ENCODE data around the gene MSGN1.
"Not testable (repeated sequence)": the region's sequence is repeated elsewhere in the genome, so short reads cannot be mapped to it uniquely, and the experiment has no call there.

Gene MSGN1

DNA sequence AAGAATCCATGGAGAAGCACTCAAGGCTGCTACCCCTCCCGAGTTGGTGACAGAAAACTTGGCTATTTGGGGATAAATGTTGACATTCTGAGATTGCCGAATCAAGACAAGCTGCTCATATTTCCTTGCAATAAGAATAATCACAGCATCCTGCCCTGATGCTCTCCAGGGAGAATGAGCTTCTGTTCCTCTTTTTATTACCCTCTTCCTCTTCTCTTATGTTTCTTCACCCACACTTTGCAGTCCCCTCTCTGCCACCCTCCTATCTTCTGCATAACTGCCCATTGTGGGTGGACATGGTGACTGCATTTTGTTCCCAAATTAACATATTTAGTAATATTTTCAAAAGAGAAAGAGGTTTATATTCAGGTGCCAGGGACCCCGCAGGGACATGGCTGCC lies 11.9 kb upstream of the MSGN1 start:
- DNase-seq (ENCODE audit: insufficient read length, low spot score) (no peak), FAIRE-seq (no peak)

DNA sequence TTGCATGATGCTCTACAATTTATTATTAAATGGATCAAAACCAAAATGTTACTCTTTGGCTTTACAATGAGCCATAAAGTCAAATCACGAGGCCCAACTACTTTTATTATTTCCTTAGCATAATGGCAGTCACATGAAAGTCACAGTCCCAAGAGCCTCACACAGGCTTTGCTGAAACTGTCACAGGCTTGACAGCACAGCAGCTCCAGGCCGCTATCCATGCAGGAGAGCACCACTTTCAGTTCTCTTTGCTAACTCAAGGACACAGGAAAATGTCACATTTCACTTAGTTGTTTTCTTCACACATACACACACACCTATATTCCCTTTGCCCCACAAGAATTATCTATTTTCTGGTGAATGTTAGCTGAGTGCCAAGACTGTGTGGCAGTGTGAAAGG lies 11.1 kb upstream of the MSGN1 start:
- FAIRE-seq: no peak
- no peak for DNase-seq (ENCODE audit: insufficient read length, low spot score)

GRCh38 chr2:17805717-17806363 lies 10.4 kb upstream of the MSGN1 start:
- DNase-seq (ENCODE audit: insufficient read length, low spot score) (no peak), FAIRE-seq (no peak)

DNA sequence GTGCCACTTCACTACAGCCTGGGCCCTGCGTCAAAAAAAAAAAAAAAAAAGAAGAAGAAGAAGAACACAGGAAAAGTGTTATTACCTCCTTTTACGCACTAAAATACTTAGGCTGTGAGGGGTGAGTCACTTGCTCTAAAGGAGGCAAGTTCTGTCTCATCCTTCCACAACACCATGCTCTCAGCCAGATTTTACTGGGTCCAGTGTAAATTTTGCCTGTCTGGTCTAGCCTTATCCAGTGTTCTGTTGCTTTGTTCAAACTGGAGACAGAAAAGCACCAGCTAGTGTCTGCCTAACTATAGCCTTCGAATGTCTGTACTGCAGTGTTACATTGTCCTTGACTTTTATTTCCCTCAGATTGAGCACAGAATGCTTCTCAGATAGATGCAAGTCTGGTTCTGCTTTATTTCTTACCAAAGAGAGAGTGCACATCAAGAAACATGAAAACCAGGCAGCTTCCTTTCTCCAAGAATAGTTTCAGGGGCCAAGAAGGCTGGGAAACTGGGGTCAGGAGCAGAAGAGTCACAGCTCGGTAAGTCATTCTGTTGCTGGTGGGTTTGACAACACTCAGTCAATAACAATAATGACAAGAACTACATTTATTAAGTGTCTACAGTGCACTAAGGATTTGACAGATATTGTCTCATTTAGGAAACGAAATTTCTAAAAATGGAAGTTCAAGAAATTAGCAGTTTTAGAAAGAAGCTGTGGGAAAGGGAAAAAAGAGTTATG lies 3.1 kb upstream of the MSGN1 start:
- DNase-seq (ENCODE audit: insufficient read length, low spot score) (no peak), FAIRE-seq (no peak)

- DNase-seq (ENCODE audit: insufficient read length, low spot score) (no peak), FAIRE-seq (no peak)
Observed at GRCh38 chr2:17813742-17814473, 2.4 kb upstream of the MSGN1 start.

- DNase-seq (ENCODE audit: insufficient read length, low spot score) (no peak), FAIRE-seq (no peak)
Observed at GRCh38 chr2:17814601-17815000, 1.7 kb upstream of the MSGN1 start.

DNA sequence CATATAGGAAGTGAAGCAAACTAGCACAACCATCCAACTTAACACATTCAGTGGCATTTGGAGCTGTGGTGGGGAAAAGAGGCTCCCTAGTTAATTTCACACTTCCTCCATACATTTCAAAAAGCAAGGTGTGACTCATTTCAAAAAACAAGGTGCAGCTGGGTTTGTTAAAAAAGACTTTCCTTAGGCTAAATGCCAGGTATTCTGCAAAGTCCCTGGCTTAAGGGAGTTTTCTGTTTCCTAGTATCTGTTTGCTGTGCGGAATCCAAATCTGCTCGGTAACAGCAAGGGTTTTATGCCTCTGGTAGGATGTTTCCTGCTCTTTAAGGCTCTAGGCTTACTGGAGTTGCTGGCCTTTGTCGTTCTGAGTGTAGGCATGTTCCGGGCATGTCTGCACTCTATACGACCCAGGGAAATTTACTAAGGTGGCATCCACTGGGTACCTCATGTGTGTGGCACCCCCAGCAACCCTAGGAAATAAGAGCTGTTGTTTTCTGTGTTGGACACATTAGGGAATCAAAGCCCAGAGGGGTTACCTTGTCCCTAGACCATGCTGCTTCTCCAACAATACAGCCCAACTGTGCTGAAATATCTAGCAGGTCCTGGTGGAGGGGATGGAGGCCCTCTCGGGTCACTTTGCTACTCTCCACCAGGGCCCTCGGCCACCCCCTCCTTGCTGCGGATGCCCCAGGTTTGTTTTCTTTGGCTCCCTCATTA lies 634 bp upstream of the MSGN1 start:
- DNase-seq (ENCODE audit: insufficient read length, low spot score) (no peak), FAIRE-seq (no peak)

DNA sequence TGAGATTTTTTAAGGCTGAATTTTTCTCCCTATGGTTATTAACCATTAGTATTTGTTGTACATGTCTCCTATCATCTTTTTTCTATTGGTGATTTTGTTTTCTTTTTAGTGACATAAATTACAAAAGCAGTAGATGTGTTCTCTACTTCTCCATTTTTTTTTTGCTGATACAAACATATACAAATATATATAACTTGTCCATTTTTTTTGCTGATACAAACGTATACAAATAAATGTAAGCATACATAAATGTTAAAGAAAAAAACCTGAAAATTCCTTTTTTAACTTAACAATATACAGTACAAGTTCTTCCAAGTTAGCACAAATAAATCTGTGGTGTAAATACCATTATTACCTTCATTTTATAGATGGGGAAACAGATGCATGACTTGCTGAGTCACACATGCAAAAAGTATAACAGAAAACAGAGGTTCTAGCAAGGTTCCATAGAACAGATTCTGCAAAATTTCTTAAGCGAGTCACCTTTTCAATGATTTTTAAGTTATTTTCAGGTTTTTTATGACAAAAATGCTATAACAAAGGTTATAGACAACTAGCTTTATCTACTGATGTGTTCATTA lies 2.1 kb downstream of the MSGN1 start:
- no peak for DNase-seq (ENCODE audit: insufficient read length, low spot score)

GRCh38 chr2:17821080-17821479 lies 4.8 kb downstream of the MSGN1 start:
- FAIRE-seq: no peak

More for the DNA sequence above, 2.1 kb downstream of the MSGN1 start:
- no peak for FAIRE-seq

DNA sequence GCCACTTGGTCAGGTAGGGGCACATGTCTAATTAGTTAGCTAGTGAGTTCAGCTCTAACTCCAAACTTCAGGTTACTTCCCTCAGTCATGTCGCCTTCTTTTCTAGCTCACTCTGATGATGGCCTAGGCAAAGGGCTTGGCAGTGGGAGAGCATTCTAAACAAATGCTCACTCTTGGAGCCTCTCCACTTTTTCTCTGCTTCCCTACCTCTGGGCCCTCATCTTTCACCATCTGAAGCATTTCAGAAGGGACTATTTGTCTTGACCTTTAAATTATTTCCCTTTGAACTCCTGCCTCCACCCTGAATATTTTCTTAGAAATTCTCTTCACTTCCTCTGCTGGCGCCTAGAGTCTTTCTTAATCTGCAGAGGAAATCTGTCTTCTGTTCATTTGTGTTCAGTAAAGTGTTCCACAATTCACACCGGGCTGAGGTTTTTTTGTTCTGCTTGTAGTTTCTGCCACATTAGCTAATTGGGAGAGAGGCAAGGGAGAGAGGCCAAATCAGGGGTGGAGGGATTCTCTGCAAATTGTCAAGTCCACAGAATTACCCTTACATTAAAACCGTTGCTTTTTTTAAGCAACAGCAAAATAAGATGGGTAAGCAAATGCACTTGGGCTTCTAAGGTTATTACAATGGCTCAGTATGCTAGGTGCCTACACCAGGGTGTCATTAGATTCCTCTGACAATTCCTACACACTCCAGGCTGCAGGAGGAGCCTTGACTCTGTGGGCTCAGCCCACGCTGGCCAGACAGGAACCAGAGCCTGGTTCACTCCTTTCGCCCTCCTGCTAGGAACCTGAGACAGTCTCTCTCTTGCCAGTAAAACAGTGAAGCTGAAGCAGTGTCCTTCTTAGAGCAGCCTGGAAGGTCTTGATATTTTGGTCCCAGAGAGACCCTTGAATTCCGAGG lies 5.5 kb downstream of the MSGN1 start:
- no peak for FAIRE-seq
- no peak for DNase-seq (ENCODE audit: insufficient read length, low spot score)

More at GRCh38 chr2:17821080-17821479, 4.8 kb downstream of the MSGN1 start:
- no peak for DNase-seq (ENCODE audit: insufficient read length, low spot score)

DNA sequence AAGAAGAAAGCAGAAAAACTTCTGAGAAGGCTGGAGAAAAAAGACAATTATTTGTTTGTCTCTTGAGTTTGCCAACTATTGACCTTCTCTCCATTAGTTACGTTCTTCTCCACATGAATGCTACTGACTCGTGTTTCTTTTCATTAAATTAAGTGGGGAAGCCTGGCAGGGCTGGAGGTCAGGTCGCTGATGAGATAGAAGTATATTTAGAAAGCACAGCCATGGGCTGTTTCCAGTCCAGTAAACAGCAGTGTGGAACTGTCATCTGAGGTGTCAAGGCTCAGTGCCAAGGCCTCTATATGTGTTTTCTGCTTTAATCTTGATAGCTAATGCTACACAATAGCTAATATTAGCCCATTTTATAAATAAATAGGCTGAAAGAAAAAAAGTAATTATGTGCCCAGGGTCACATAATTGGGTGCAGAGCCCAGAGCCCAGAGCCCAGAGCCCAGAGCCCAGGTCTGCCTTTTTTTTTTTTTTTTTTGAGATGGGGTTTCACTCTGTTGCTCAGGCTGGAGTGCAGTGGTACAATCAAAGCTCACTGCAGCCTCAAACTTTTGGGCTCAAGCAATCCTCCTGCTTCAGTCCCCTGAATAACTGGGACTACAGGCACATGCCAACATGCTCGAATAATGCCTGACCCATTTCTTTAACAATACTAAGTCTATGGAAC lies 6.3 kb downstream of the MSGN1 start:
- no peak for FAIRE-seq

GRCh38 chr2:17823646-17824045 lies 7.4 kb downstream of the MSGN1 start:
- FAIRE-seq; DNase-seq (ENCODE audit: insufficient read length, low spot score): not testable (repeated sequence)

More for the DNA sequence above, 6.3 kb downstream of the MSGN1 start:
- DNase-seq (ENCODE audit: insufficient read length, low spot score): no peak

DNA sequence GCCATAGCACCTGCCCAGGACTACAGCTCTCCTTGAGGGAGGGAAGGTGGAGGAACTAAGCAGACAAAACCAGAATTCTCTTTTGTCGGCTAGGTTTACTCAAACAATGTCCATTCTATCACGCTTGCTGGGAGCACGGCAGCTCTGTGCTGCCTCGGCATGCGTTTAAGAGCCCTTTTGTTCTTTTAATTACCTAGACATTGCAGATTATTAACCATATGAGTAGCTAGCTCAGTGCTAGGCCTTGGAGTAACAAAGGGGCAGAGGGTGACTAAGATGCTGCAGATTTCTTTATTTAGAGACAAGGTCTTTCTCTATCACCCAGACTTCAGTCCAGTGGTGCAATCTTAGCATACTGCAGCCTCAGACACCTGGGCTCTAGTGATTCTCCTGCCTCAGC lies 11.1 kb downstream of the MSGN1 start:
- no peak for FAIRE-seq
- DNase-seq (ENCODE audit: insufficient read length, low spot score): no peak

GRCh38 chr2:17827785-17828184 lies 11.5 kb downstream of the MSGN1 start:
- FAIRE-seq: no peak
- DNase-seq (ENCODE audit: insufficient read length, low spot score): no peak

DNA sequence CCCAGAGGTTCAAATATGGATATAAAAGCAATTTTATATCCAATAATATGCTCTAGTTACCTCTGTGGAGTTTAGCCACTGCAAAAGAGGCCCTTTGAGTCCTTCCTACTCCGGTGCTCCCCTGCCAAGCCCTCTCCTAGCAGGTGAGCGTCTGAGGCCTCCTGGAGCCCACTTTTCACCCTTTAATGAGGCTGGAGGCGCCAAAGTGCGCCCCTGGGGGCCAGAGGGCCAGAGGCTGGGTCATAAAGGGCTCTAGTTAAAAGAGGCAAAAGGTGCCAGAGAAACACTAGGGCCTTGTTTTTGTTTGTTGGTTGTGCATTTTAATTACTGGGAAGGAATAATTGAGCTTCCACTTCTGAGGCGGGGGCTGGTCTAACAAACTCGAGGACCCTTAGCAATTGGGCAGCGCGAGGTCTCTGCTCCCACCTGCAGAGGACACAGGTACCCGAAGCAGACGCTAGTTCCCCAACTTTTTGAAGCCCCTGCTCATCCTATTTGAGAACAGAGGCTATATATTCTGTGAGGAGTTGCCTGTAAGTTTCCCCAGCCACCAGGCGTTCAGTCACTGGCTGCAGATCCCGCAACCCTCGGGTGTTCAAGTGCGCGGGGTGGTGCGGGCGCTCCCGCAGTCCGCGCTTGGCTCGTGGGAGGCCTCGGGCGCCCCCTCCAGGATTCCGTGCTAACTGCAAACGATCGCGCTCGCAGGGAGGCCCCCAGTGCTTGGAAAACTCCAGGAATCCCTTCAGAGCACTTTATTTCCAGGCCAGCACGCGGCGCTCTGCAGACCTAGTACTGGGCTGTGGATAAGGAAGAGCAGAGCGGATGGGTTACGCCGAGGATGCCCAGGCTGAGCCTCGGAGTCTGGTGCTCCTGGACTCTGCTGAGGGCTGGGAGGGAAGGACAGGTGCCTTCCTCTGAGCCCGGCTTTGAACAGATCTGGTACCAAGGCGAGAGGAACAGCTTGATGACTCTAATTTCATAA lies 14.1 kb downstream of the MSGN1 start:
- peak; percentile 46 for DNase-seq (ENCODE audit: insufficient read length, low spot score)
- peak; percentile 38 for FAIRE-seq

DNA sequence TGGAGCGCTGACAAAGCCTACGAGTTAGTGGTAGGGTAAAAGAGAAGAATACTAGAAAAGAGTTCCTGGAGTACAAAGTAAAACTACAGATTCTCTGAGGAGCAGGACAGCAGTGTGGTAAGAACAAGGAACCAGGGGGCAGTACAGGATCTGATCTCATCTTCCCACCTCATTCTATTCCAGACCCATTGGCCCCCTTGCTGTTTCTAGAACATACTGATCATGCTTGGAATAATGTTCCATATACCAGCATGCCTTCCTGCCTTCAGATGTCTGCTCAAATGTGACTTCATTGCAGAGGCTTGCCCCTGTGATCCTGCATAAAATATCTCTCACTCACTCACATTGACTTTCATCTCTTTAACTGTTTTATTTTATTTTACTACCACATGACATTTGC lies 19.3 kb downstream of the MSGN1 start:
- no peak for FAIRE-seq
- DNase-seq (ENCODE audit: insufficient read length, low spot score): no peak

GRCh38 chr2:17839959-17840358 lies 23.7 kb downstream of the MSGN1 start:
- FAIRE-seq (no peak), DNase-seq (ENCODE audit: insufficient read length, low spot score) (no peak)

DNA sequence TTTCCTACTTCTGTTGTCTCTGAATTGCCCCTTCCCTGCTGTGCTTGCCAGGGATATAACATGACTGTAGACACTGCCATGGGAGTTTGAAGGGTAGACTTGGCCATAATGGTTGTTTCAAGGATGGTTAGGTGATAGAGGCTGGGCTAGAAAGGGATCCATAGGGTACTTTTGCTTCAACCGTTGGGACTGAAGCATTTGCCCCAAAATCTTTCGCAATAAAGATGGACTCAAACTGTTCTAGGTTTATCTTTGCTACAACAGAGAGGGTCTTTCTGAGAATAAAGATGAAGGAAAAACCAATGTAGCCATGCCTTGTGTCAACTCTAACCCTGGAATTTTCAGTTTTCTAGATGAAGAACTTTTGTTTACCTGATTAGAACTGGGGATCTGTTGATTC lies 27.2 kb downstream of the MSGN1 start:
- no peak for FAIRE-seq
- DNase-seq (ENCODE audit: insufficient read length, low spot score): no peak

Measured in HTR-8/SVneo (cell line).